ENCODE results near the gene DPH2.

GRCh38 chr1:43986712-43987111 lies 16.9 kb downstream of the DPH2 start:
- TF ChIP-seq POLR2AphosphoS5 (IDR thresholded peaks at IDR 0.05; ENCODE audit: borderline replicate concordance, low read depth, low read length) (no peak), EZH2 (IDR thresholded peaks at IDR 0.05) (no peak), FOXP2 (optimal IDR thresholded peaks at IDR 0.05; ENCODE audit: control extremely low read depth, extremely low read length, insufficient read depth) (no peak)
